Body of pancreas (tissue), 4 donors: ENCODE measurements around the gene NECTIN3.

ENCODE experiments used
- CTCF ChIP-seq, 7 experiments: fragments of 450-650 bp in 4 of 7; fragments of 200-600 bp in 3 of 7; sonication (generic) in 3 of 7; IDR thresholded peaks; one replicate each; pipeline ENCODE4 v1.5.1; 2016 to 2019; ENCODE audit warnings: antibody characterized with exemption in 7 of 7
- POLR2A ChIP-seq, 3 donors: fragments of 450-650 bp; IDR thresholded peaks; one replicate each; pipeline ENCODE4 v1.6.1; 2016; ENCODE audit warnings: antibody characterized with exemption in 3 of 3, mild to moderate bottlenecking in 2 of 3

- TF ChIP-seq POLR2A (IDR thresholded peaks at IDR 0.05) (no peak), CTCF (IDR thresholded peaks at IDR 0.05) (no peak)
Observed at GRCh38 chr3:111103807-111104206, 32.2 kb downstream of the NECTIN3 start.
